K562 (cell line): Measurements from ENCODE around the gene KATNB1. TPM values are rescaled to one million over a fixed set of nuclear protein-coding genes. Genes with fewer than 3 reads are reported as not detected.

ENCODE experiments used
- BRD4 ChIP-seq: fragments of 200-600 bp; sonication (generic); IDR thresholded peaks from 2 replicates; pipeline ENCODE4 v1.6.1; 2017; ENCODE audit warnings: inconsistent platforms
- CREB5 ChIP-seq: fragments of 250-450 bp; sonication (Bioruptor Pico); IDR thresholded peaks from 2 replicates; pipeline ENCODE4 v1.5.0; 2020; ENCODE audit warnings: mild to moderate bottlenecking
- HMG20B ChIP-seq: fragments of 250-450 bp; sonication (Bioruptor Pico); IDR thresholded peaks from 2 replicates; pipeline ENCODE4 v1.5.0; 2021; ENCODE audit warnings: mild to moderate bottlenecking
- JUN ChIP-seq, 2 experiments: sonication (generic) in 1 of 2; formaldehyde crosslinking in 1 of 2; IDR thresholded peaks; 2 replicates each; pipeline versions ENCODE4 v1.6.1 to v1.8.0; 2012 to 2022; ENCODE audit warnings: borderline replicate concordance in 2 of 2, mild to moderate bottlenecking in 2 of 2, improper control_type of control experiment in 1 of 2, low read depth in 1 of 2, low read length in 1 of 2, missing genetic modification reagents in 1 of 2
- NR4A1 ChIP-seq, 2 experiments: fragments of 250-450 bp in 1 of 2; fragments of 450-650 bp in 1 of 2; sonication (Bioruptor Pico) in 1 of 2; IDR thresholded peaks; 2 replicates each; pipeline versions ENCODE4 v1.4.0 to v1.6.1; 2016 to 2020; ENCODE audit warnings: mild to moderate bottlenecking in 2 of 2, missing compliant biosample characterization in 1 of 2, missing genetic modification characterization in 1 of 2, moderate library complexity in 1 of 2
- OTX1 ChIP-seq: fragments of 450-650 bp; formaldehyde crosslinking; IDR thresholded peaks from 2 replicates; pipeline ENCODE4 v1.4.0; 2022; ENCODE audit warnings: mild to moderate bottlenecking
- POLR3A ChIP-seq: IDR thresholded peaks from 2 replicates; pipeline ENCODE4 v1.6.1; 2011; ENCODE audit warnings: borderline replicate concordance, mild to moderate bottlenecking, moderate library complexity; ENCODE audit not compliant: insufficient read length, insufficient read depth; ENCODE audit errors: extremely low read depth
- RBM25 ChIP-seq: fragments of 200-400 bp; formaldehyde crosslinking; IDR thresholded peaks from 2 replicates; pipeline ENCODE4 v1.6.1; 2018; ENCODE audit warnings: low read length, low read depth, moderate library complexity; ENCODE audit not compliant: severe bottlenecking
- RCOR1 ChIP-seq, 2 experiments: IDR thresholded peaks; 2 replicates each; pipeline ENCODE4 v1.6.1; 2012; ENCODE audit warnings: low read depth in 2 of 2, low read length in 2 of 2, borderline replicate concordance in 1 of 2, improper control_type of control experiment in 1 of 2
- RFX5 ChIP-seq: IDR thresholded peaks from 2 replicates; pipeline ENCODE4 v1.6.1; 2011; ENCODE audit warnings: low read depth, mild to moderate bottlenecking, improper control_type of control experiment, low read length
- TOE1 ChIP-seq, 2 experiments: fragments of 450-650 bp in 1 of 2; sonication (generic) in 1 of 2; formaldehyde crosslinking in 1 of 2; IDR thresholded peaks; 2 replicates each; pipeline versions ENCODE4 v1.7.1 to v1.8.0; 2016 to 2022; ENCODE audit warnings: borderline replicate concordance in 2 of 2, mild to moderate bottlenecking in 2 of 2, antibody characterized with exemption in 1 of 2, inconsistent platforms in 1 of 2, low read depth in 1 of 2, missing genetic modification reagents in 1 of 2, moderate library complexity in 1 of 2
- ZFP30 ChIP-seq: fragments of 250-450 bp; sonication (Bioruptor Pico); IDR thresholded peaks from 2 replicates; pipeline ENCODE4 v1.8.0; 2022; ENCODE audit warnings: moderate library complexity, mild to moderate bottlenecking, inconsistent platforms, borderline replicate concordance
- ZKSCAN3 ChIP-seq: fragments of 250-450 bp; sonication (Bioruptor Pico); IDR thresholded peaks from 2 replicates; pipeline ENCODE4 v1.4.0; 2020
- ZNF165 ChIP-seq: fragments of 250-450 bp; sonication (Bioruptor Pico); IDR thresholded peaks from 2 replicates; pipeline ENCODE4 v1.4.0; 2020; ENCODE audit warnings: borderline replicate concordance
- ZNF655 ChIP-seq: fragments of 250-450 bp; sonication (Bioruptor Pico); IDR thresholded peaks from 2 replicates; pipeline ENCODE4 v1.5.0; 2021
- ZNF707 ChIP-seq: fragments of 250-450 bp; sonication (Bioruptor Pico); conservative IDR thresholded peaks from 2 replicates; pipeline ENCODE4 v1.8.0; 2022; ENCODE audit warnings: inconsistent platforms, mild to moderate bottlenecking, moderate library complexity
- ZNF764 ChIP-seq: fragments of 250-450 bp; sonication (Bioruptor Pico); IDR thresholded peaks from 2 replicates; pipeline ENCODE4 v1.4.0; 2020; ENCODE audit warnings: low read depth, mild to moderate bottlenecking, moderate library complexity
- polyA plus RNA-seq, 8 experiments: library from polyadenylated mRNA; depleted of rRNA in 4 of 8; stranded (reverse) in 5 of 8; unstranded in 3 of 8; fragments of >200 nt; fragmentation: Nextera tagmentation in 2 of 8; fragmentation: Illumina TruSeq in 1 of 8; extraction: Ambion mirVana in 2 of 8; extraction: Trizol in 1 of 8; gene quantifications; 2 replicates each; pipeline versions ENCODE4 v1.2.1 to v1.2.3, GENCODE V29; 2011 to 2014; ENCODE audit warnings: inconsistent platforms in 1 of 8, missing spikeins in 1 of 8
- total RNA-seq, 7 experiments: library from RNA; depleted of rRNA in 6 of 7; stranded (reverse); fragments of >200 nt in 6 of 7; fragmentation: Illumina TruSeq in 2 of 7; extraction: Trizol in 2 of 7; gene quantifications; 2 replicates each; pipeline versions ENCODE4 v1.2.1 to v1.2.3, GENCODE V29; 2011 to 2021; ENCODE audit warnings: low replicate concordance in 1 of 7
- TF ChIP-seq, protein P1 (sequence below): IDR thresholded peaks from 3 replicates; pipeline ENCODE4 v1.6.1; 2011; ENCODE audit warnings: borderline replicate concordance, mild to moderate bottlenecking, moderate library complexity; ENCODE audit not compliant: insufficient read length; ENCODE audit errors: extremely low read depth
- TF ChIP-seq, protein P2 (sequence below): fragments of 250-450 bp; sonication (Bioruptor Pico); IDR thresholded peaks from 2 replicates; pipeline ENCODE4 v1.9.0; 2021; ENCODE audit warnings: mild to moderate bottlenecking, inconsistent platforms

KATNB1 gene
- total and polyA plus RNA-seq, 9 of the 15 experiments (the other 6 are each of a cell fraction or from before 2014, with no cell fraction given): 1.2 to 52.6 (median 21.9) TPM

GRCh38 chr16:57720142-57720575 is 15.4 kb upstream of the KATNB1 start (continued):
- TF ChIP-seq, protein P1, sequence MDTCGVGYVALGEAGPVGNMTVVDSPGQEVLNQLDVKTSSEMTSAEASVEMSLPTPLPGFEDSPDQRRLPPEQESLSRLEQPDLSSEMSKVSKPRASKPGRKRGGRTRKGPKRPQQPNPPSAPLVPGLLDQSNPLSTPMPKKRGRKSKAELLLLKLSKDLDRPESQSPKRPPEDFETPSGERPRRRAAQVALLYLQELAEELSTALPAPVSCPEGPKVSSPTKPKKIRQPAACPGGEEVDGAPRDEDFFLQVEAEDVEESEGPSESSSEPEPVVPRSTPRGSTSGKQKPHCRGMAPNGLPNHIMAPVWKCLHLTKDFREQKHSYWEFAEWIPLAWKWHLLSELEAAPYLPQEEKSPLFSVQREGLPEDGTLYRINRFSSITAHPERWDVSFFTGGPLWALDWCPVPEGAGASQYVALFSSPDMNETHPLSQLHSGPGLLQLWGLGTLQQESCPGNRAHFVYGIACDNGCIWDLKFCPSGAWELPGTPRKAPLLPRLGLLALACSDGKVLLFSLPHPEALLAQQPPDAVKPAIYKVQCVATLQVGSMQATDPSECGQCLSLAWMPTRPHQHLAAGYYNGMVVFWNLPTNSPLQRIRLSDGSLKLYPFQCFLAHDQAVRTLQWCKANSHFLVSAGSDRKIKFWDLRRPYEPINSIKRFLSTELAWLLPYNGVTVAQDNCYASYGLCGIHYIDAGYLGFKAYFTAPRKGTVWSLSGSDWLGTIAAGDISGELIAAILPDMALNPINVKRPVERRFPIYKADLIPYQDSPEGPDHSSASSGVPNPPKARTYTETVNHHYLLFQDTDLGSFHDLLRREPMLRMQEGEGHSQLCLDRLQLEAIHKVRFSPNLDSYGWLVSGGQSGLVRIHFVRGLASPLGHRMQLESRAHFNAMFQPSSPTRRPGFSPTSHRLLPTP: peak; percentile 33
- TF ChIP-seq ZNF764 (CRISPR knock-in tag) (no peak), JUN (IDR thresholded peaks at IDR 0.05; ENCODE audit: borderline replicate concordance, low read depth, low read length) (no peak), JUN (CRISPR knock-in tag; IDR thresholded peaks at IDR 0.05; ENCODE audit: borderline replicate concordance) (no peak), ZNF655 (CRISPR knock-in tag) (no peak), HMG20B (CRISPR knock-in tag) (no peak), RCOR1 (IDR thresholded peaks at IDR 0.05; ENCODE audit: borderline replicate concordance in 1 of 2, low read depth in 2 of 2, low read length in 2 of 2) (peak in 1 of 2 experiments; percentile 76; a peak in 2 of 4 replicates), OTX1 (CRISPR knock-in tag) (no peak), RBM25 (peak; percentile 76), NR4A1 (CRISPR knock-in tag; IDR thresholded peaks at IDR 0.05) (no peak), NR4A1 (tag; IDR thresholded peaks at IDR 0.05) (no peak), TOE1 (IDR thresholded peaks at IDR 0.05; ENCODE audit: borderline replicate concordance) (no peak; the same call in 1 of the 2 replicates), TOE1 (CRISPR knock-in tag; IDR thresholded peaks at IDR 0.05; ENCODE audit: borderline replicate concordance, low read depth) (no peak), ZNF165 (no peak), RFX5 (no peak), ZFP30 (CRISPR knock-in tag) (no peak), CREB5 (CRISPR knock-in tag) (no peak), POLR3A (no peak), ZNF707 (no peak), BRD4 (no peak), ZKSCAN3 (no peak)
- TF ChIP-seq, protein P2, sequence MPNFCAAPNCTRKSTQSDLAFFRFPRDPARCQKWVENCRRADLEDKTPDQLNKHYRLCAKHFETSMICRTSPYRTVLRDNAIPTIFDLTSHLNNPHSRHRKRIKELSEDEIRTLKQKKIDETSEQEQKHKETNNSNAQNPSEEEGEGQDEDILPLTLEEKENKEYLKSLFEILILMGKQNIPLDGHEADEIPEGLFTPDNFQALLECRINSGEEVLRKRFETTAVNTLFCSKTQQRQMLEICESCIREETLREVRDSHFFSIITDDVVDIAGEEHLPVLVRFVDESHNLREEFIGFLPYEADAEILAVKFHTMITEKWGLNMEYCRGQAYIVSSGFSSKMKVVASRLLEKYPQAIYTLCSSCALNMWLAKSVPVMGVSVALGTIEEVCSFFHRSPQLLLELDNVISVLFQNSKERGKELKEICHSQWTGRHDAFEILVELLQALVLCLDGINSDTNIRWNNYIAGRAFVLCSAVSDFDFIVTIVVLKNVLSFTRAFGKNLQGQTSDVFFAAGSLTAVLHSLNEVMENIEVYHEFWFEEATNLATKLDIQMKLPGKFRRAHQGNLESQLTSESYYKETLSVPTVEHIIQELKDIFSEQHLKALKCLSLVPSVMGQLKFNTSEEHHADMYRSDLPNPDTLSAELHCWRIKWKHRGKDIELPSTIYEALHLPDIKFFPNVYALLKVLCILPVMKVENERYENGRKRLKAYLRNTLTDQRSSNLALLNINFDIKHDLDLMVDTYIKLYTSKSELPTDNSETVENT (CRISPR knock-in tag): no peak
